AG04449 (cell line): ENCODE measurements around the gene MAN2A2.
A peak's percentile ranks its signal among the peaks of the same experiment; 100 is the strongest.

Experiments used
- CTCF ChIA-PET: fragments of 350-600 bp; formaldehyde crosslinking; extraction: SDS; loops from one replicate; lab custom pipeline; 2021; ENCODE audit warnings: antibody characterized with exemption; lab: Yijun Ruan, JAX
- POLR2A ChIA-PET: fragments of 400-600, 350-600 bp; formaldehyde crosslinking; extraction: SDS; loops from one replicate; lab custom pipeline; 2020; ENCODE audit warnings: antibody characterized with exemption, inconsistent platforms; lab: Yijun Ruan, JAX
- DNase-seq: peaks from one replicate; pipeline ENCODE4 v3.0.0-alpha.2; 2010; ENCODE audit warnings: low read depth, low spot score
- H3K4me3 ChIP-seq: 2 replicates; pipeline ENCODE4 v1.5.1; 2011; ENCODE audit warnings: low read depth, mild to moderate bottlenecking, control low read depth, low read length
- TF ChIP-seq, protein P1 (sequence below): IDR thresholded peaks from one replicate; pipeline ENCODE4 v1.5.1; 2011; ENCODE audit warnings: mild to moderate bottlenecking, moderate library complexity, low read length, control low read depth, inconsistent platforms; ENCODE audit not compliant: insufficient read depth; ENCODE audit errors: missing control alignments

Gene MAN2A2

DNA sequence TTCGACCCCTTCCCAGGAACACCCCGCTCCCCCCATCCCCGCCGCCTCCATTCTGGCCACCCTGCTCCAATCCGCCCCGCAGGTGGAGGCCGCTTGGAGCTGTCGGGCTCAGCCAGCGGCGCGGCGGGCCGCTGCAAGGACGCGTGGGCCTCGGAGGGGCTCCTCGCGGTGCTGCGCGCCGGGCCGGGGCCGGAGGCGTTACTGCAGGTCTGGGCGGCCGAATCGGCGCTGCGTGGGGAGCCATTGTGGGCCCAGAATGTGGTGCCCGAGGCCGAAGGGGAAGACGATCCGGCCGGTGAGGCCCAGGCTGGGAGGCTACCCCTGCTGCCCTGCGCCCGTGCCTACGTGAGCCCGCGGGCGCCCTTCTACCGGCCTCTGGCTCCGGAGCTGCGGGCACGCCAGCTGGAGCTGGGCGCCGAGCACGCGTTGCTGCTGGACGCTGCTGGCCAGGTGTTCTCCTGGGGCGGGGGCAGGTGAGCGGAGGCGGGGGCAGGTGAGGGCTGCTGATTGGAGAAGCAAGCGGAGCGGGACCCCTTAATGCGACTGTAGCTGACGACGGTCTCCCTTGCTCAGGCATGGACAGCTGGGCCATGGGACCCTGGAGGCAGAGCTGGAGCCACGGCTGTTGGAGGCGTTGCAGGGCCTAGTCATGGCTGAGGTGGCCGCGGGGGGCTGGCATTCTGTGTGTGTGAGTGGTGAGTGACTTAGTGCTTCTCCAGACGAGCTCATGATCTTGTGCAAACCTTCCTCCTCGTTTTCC lies 54.1 kb downstream of the MAN2A2 start:
- TF ChIP-seq, protein P1, sequence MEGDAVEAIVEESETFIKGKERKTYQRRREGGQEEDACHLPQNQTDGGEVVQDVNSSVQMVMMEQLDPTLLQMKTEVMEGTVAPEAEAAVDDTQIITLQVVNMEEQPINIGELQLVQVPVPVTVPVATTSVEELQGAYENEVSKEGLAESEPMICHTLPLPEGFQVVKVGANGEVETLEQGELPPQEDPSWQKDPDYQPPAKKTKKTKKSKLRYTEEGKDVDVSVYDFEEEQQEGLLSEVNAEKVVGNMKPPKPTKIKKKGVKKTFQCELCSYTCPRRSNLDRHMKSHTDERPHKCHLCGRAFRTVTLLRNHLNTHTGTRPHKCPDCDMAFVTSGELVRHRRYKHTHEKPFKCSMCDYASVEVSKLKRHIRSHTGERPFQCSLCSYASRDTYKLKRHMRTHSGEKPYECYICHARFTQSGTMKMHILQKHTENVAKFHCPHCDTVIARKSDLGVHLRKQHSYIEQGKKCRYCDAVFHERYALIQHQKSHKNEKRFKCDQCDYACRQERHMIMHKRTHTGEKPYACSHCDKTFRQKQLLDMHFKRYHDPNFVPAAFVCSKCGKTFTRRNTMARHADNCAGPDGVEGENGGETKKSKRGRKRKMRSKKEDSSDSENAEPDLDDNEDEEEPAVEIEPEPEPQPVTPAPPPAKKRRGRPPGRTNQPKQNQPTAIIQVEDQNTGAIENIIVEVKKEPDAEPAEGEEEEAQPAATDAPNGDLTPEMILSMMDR: no peak
- POLR2A ChIA-PET: interaction anchor here (0.8 to 2.1 kb wide), 2 partner anchors 22 to 93 kb away, joined by 4 to 5 read pairs; partner anchors contain the start of gene UNC45A
- CTCF ChIA-PET: interaction anchor here (0.6 to 21.6 kb wide), 29 partner anchors 12 to 316 kb away, joined by 3 to 479 read pairs (median 5); partner anchors contain the start of genes HDDC3, UNC45A and VPS33B
- no peak for DNase-seq
- H3K4me3 ChIP-seq: peak overlapping the region; percentile 68

DNA sequence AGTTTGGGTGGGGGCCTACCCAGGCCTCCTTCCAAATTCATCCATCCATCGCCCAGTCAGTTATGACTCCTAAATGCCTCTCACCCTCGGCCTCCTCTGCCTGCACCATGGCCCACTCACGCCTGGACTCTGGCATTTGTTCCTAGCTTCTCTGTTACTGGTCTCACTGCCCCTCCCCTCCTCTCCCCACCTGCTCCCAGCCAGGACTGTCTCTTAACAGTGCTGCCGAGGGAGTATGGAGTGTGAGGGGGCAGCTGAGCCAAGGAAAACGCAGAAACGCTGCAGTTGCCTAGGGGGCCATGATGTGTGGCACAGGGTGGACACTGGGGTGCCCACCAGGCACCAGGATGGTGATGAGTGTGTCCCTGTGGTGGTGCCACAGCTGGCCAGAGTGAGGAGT lies 54.7 kb downstream of the MAN2A2 start:
- CTCF ChIA-PET: interaction anchor here (0.7 to 21.6 kb wide), 19 partner anchors 11 to 563 kb away, joined by 3 to 479 read pairs (median 14); partner anchors contain the start of genes HDDC3, UNC45A and VPS33B
- H3K4me3 ChIP-seq: peak overlapping the region; percentile 68
- no peak for DNase-seq
- POLR2A ChIA-PET: interaction anchor here (2.1 kb wide), 1 partner anchor 23 kb away, joined by 5 read pairs; the partner anchor contains the start of gene UNC45A
- TF ChIP-seq, protein P1: no peak

DNA sequence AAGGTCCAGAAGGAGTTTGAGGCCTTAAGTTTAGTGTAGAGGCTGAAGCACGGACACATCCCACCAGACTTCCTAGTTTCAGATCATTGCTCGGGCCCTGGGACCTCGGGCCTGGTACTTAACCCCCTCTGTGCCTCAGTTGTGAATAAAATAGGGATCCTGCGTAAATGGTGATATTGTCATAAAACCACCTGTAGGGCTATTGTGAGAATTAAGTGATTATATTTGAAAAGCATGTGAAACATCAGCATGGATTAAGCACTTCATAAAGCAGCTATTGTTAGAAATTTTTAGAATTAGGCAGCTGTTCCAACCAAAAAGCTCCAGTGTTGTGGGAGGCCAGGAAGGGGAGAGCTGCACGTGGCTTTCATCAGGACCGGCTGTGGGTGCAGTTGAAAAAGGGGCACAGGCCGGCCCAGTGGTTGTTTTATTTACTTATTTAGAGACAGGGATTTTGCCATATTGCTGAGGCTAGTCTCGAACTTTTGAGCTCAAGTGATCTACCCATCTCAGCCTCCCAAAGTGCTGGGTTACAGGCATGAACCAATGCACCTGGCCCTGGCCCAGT lies 56.0 kb downstream of the MAN2A2 start:
- no peak overlapping the region for H3K4me3 ChIP-seq
- ChIA-PET CTCF (interaction anchor here (2.7 to 21.6 kb wide), 7 partner anchors 10 to 310 kb away, joined by 7 to 479 read pairs (median 101); partner anchors contain the start of genes HDDC3 and UNC45A), POLR2A (no interaction called here)
- TF ChIP-seq, protein P1: no peak
- no peak for DNase-seq

DNA sequence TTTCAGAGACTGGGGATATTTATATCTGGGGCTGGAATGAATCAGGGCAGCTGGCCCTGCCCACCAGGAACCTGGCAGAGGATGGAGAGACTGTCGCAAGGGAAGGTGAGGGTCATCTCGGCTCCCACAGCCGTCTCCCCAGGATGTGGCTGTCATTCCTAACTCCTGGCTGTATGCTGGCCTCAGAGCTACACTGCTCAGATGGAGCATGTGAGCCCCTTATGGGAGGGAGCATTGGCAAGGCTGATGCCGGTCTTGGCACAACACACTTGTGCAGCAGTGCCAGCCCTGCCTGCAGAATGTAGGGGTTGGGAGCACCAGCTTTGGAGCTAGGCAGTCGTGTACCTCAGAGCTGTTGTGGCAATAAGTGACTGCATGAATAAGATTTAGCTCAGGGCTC lies 56.8 kb downstream of the MAN2A2 start:
- ChIA-PET POLR2A (no interaction called here), CTCF (interaction anchor here (6.9 to 21.6 kb wide), 4 partner anchors 9 to 89 kb away, joined by 101 to 479 read pairs (median 181); partner anchors contain the start of genes HDDC3 and UNC45A)
- TF ChIP-seq, protein P1: no peak
- DNase-seq: no peak
- H3K4me3 ChIP-seq: no peak overlapping the region

DNA sequence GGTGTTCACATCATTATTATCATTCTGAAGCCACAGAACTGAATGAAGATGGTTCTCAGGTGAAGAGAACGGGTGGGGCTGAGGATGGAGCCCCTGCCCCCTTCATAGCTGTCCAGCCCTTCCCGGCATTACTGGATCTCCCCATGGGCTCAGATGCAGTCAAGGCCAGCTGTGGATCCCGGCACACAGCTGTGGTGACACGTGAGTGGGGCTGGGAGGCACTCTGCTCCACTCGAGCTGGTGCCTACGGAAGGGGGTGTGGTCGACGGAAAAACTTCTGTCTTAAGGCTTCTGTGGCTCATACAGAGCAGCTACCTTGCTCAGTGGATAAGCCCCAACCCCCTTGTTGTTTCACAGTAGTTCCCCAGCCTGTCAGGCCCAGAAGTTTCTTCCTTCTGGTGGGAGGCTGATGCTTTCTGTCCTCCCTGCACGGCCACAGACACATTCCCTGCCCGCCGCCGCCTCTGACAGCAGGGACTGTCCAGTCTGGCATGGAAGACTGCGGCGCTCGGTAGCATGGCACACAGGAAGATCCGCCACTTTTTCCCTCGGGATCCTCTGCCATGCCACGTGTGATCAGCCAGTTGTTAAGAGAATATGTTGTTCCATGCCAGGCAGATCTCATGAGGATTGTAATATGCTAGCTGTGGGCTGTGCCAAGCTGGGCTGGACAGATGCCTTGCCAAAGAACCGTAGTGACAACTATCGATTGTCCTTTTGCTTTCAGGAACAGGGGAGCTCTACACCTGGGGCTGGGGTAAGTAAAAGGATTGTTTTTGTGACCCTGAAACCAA lies 57.4 kb downstream of the MAN2A2 start:
- no peak overlapping the region for H3K4me3 ChIP-seq
- TF ChIP-seq, protein P1: no peak
- no peak for DNase-seq
- CTCF ChIA-PET: interaction anchor here (6.9 to 21.6 kb wide), 4 partner anchors 8 to 89 kb away, joined by 101 to 479 read pairs (median 181); partner anchors contain the start of genes HDDC3 and UNC45A
- POLR2A ChIA-PET: no interaction called here
